ENCODE results near the gene TMEM131L. TPM values are rescaled to one million over a fixed set of nuclear protein-coding genes. Genes with fewer than 3 reads are reported as not detected.

Gene TMEM131L
- total and polyA plus RNA-seq, 2 experiments from 2014 or later = 3.3 to 7.4 TPM

DNA sequence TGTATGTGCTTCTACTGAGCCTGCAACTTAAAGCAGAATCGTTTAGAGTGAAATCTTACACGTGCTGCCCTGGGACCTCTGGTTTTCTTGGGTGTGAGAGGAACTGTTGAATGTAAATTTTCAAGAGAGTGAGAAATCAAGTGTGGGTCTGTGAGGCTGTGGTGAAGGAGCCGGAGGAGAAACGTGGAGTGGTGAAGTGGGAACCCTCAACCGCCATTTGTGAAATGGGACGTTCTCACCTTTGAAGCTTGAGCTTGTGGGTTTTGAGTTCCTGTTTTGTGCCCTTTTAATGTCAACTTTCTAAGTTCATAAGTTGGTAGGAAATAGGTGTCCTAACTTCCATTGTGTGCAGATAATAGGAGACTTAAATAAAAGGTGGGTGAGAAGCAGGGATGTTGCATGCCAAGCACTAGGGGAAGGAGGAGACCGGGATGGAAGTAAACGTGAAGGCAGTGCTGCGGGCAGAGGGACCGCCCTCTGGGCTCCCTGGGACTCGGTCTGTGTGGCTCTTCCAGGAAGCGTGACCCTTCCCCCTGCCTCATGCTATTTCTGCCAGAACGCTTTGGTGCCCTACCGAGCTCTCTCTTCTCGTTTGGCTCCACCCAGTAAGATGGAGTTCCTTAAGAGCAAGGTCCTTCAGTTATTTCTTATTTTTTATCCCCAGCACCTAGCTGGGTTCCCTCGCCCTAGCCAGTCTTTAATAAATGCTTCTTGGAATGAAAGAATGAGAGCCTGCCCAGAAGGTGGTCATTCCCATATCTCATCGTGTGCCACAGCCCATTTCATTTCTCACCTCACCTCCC lies 56.0 kb downstream of the TMEM131L start:
- no peak for DNase-seq (ENCODE audit: low read depth in 1 of 2, low spot score in 1 of 2)
- TF ChIP-seq, protein P1, sequence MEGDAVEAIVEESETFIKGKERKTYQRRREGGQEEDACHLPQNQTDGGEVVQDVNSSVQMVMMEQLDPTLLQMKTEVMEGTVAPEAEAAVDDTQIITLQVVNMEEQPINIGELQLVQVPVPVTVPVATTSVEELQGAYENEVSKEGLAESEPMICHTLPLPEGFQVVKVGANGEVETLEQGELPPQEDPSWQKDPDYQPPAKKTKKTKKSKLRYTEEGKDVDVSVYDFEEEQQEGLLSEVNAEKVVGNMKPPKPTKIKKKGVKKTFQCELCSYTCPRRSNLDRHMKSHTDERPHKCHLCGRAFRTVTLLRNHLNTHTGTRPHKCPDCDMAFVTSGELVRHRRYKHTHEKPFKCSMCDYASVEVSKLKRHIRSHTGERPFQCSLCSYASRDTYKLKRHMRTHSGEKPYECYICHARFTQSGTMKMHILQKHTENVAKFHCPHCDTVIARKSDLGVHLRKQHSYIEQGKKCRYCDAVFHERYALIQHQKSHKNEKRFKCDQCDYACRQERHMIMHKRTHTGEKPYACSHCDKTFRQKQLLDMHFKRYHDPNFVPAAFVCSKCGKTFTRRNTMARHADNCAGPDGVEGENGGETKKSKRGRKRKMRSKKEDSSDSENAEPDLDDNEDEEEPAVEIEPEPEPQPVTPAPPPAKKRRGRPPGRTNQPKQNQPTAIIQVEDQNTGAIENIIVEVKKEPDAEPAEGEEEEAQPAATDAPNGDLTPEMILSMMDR (IDR thresholded peaks at IDR 0.05; ENCODE audit: low read depth, low read length) = no peak
- no peak overlapping the region for H3K4me3 ChIP-seq
- no peak overlapping the region for H3K27ac ChIP-seq
- H3K36me3 ChIP-seq = no peaks in the 10 kb centered on the region
- H3K4me1 ChIP-seq (ENCODE audit: low read depth) = no peaks in the 10 kb centered on the region
- H3K27me3 ChIP-seq = no peaks in the 10 kb centered on the region
- no peaks in the 10 kb centered on the region for H3K9me3 ChIP-seq (ENCODE audit: low read depth)

DNA sequence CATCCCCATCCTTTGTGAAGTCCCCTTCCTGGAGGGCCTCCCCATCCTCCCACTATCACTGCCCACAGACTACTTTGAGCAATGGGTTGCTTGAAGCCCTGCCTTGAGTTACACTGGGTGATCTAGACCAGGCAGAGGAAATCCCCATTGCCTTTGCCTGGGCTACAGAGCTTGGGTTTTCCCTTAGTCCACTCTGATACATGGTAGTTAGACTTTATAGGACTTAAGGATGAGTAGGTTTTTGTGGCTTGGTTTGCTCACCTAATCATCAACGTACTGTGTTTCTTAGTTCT lies 56.6 kb downstream of the TMEM131L start:
- TF ChIP-seq, protein P1 (IDR thresholded peaks at IDR 0.05; ENCODE audit: low read depth, low read length) = no peak
- Histone ChIP-seq H3K9me3 (ENCODE audit: low read depth) (no peaks in the 10 kb centered on the region), H3K4me1 (ENCODE audit: low read depth) (no peaks in the 10 kb centered on the region), H3K27ac (no peak overlapping the region), H3K36me3 (no peaks in the 10 kb centered on the region), H3K4me3 (no peak overlapping the region), H3K27me3 (no peaks in the 10 kb centered on the region)
- no peak for DNase-seq (ENCODE audit: low read depth in 1 of 2, low spot score in 1 of 2)

DNA sequence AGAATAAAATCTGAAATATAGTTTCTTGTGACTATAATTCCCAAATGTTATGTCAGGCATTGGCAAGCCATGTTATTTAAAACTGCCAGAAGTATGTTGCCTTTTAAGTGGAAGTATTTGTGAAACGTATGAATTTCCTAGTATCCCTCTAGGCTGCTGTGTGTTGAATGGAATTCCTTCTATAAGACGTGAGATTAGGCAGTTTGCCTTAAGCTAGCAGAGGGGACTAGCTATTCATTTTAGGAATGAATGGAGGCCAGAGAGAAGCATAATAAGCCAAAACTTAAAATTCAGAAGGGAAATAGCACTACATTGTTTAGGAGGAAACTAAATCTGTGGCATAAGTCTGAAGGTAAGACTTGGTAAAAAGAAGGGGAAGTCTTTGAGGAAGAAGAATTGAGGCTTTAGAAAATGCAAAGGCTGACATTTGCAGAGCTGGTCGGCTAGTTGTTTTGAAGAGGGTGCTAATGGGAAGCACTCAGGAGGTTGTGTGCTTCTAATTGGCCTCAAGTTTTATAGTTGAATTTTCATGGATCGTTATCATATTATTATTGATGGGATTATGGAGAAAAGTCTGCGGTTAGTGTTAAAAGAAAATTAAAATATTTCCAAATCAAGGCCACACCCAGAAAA lies 57.1 kb downstream of the TMEM131L start:
- no peak overlapping the region for H3K27ac ChIP-seq

DNA sequence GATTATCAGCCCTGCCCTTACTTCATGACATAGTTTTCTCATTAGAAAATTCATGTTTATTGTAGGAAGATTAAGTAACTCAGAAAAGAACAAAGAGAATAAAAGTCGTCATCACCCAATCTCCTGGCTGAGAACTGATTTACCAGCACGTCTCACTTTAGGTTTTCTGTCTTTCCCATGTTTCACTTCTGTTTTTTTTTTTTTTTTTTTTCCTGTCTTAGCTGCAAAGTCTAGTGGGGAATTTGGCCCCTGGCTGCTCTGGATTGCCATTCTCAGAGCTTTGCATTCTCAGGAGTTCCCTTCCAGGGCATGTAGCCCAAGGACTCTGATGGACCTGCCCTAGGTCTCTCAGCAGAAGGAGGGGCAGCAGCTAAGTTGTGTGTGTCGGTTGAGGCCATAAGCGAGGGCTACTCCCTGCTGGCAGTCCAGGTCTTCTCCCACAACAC lies 57.8 kb downstream of the TMEM131L start:
- Histone ChIP-seq H3K27ac (no peak overlapping the region), H3K4me1 (ENCODE audit: low read depth) (no peaks in the 10 kb centered on the region), H3K36me3 (no peaks in the 10 kb centered on the region), H3K27me3 (no peaks in the 10 kb centered on the region), H3K4me3 (no peak overlapping the region), H3K9me3 (ENCODE audit: low read depth) (no peaks in the 10 kb centered on the region)
- TF ChIP-seq, protein P1 (IDR thresholded peaks at IDR 0.05; ENCODE audit: low read depth, low read length) = no peak
- DNase-seq (ENCODE audit: low read depth in 1 of 2, low spot score in 1 of 2) = no peak

More for the DNA sequence above, 57.1 kb downstream of the TMEM131L start:
- Histone ChIP-seq H3K9me3 (ENCODE audit: low read depth) (no peaks in the 10 kb centered on the region), H3K36me3 (no peaks in the 10 kb centered on the region), H3K4me3 (no peak overlapping the region), H3K4me1 (ENCODE audit: low read depth) (no peaks in the 10 kb centered on the region), H3K27me3 (no peaks in the 10 kb centered on the region)
- DNase-seq (ENCODE audit: low read depth in 1 of 2, low spot score in 1 of 2) = no peak
- TF ChIP-seq, protein P1 (IDR thresholded peaks at IDR 0.05; ENCODE audit: low read depth, low read length) = no peak

DNA sequence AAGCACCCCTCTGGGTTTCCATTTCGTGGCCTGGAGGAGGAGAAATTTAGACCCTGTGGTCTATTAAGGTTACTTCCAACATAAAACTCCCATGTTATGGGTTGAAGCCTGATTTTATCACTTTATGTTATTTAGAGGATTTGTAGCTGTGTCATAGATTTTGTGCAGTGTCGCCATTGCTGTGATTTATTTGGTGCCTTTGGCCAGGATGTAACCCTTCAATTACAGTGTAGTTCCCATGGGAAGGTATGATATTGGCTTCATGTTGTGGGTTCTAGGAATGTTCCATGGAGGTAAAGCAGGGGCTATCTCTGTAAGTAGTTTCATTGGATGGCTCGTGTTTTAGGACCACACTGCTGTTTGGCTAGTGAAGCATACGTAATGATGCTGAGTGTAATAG lies 58.5 kb downstream of the TMEM131L start:
- TF ChIP-seq, protein P1 (IDR thresholded peaks at IDR 0.05; ENCODE audit: low read depth, low read length) = no peak

More for the DNA sequence above, 58.5 kb downstream of the TMEM131L start:
- Histone ChIP-seq H3K36me3 (no peaks in the 10 kb centered on the region), H3K27me3 (no peaks in the 10 kb centered on the region), H3K27ac (no peak overlapping the region), H3K9me3 (ENCODE audit: low read depth) (no peaks in the 10 kb centered on the region), H3K4me3 (no peak overlapping the region), H3K4me1 (ENCODE audit: low read depth) (no peaks in the 10 kb centered on the region)
- DNase-seq (ENCODE audit: low read depth in 1 of 2, low spot score in 1 of 2) = no peak

All from cardiac muscle cell (in vitro differentiated cells and primary cell).